Activated CD8-positive, alpha-beta T cell treated with anti-CD3 and anti-CD28 coated beads for 36 hours (primary cell): ENCODE measurements around the gene CRHR2. TPM values are rescaled to one million over a fixed set of nuclear protein-coding genes. Genes with fewer than 3 reads are reported as not detected.

Experiments
- ATAC-seq: fragments of 200-7000 bp; cut with Tn5 transposase; one replicate; pipeline ENCODE4 v1.10.0; 2021; ENCODE audit warnings: mild to moderate bottlenecking, moderate library complexity
- CTCF ChIA-PET: fragments of 350-600 bp; sonication (Branson Sonifier 250); formaldehyde crosslinking; loops from one replicate; lab custom pipeline; 2021; ENCODE audit warnings: antibody characterized with exemption; lab: Charles Lee
- POLR2A ChIA-PET: fragments of 350-600 bp; sonication (Branson Sonifier 250); formaldehyde crosslinking; loops from one replicate; lab custom pipeline; 2021; ENCODE audit warnings: antibody characterized with exemption; lab: Charles Lee
- DNase-seq: peaks from one replicate; pipeline ENCODE4 v3.0.0-alpha.2; 2020
- H3K27ac Mint-ChIP-seq: one replicate; pipeline ENCODE4 v1.8.0; 2021; ENCODE audit warnings: mild to moderate bottlenecking, mixed read lengths
- H3K27me3 Mint-ChIP-seq: one replicate; pipeline ENCODE4 v1.8.0; 2021; ENCODE audit warnings: mixed read lengths
- H3K36me3 Mint-ChIP-seq: one replicate; pipeline ENCODE4 v1.8.0; 2021; ENCODE audit warnings: low read depth, mixed read lengths
- H3K4me1 Mint-ChIP-seq: one replicate; pipeline ENCODE4 v1.8.0; 2021; ENCODE audit warnings: low read depth, mixed read lengths
- H3K4me3 Mint-ChIP-seq: one replicate; pipeline ENCODE4 v1.8.0; 2021; ENCODE audit warnings: mild to moderate bottlenecking, moderate library complexity, mixed read lengths
- H3K9me3 Mint-ChIP-seq: one replicate; pipeline ENCODE4 v1.8.0; 2021; ENCODE audit warnings: mixed read lengths
- CTCF ChIP-seq: fragments of 200-600 bp; IDR thresholded peaks from one replicate; pipeline ENCODE4 v1.8.0; 2022; ENCODE audit warnings: antibody characterized with exemption, mild to moderate bottlenecking
- intact Hi-C: fragments of 100-400 bp; cut with micrococcal nuclease; formaldehyde crosslinking; loops from one replicate; pipeline ENCODE4 v1.10.0; 2022
- total RNA-seq, 2 experiments: library from RNA; stranded (reverse); gene quantifications; one replicate each; pipeline ENCODE4 v1.2.3, GENCODE V29; 2021

The CRHR2 gene
- total RNA-seq, 2 experiments from 2014 or later, result not detected

GRCh38 chr7:30661926-30662325 lies 20.3 kb downstream of the CRHR2 start:
- H3K4me3 Mint-ChIP-seq, result no peak overlapping the region
- H3K4me1 Mint-ChIP-seq, result no peaks in the 10 kb centered on the region
- no peak overlapping the region for H3K27ac Mint-ChIP-seq
- DNase-seq (no peak), ATAC-seq (no peak)
- POLR2A ChIA-PET, result interaction anchor here (1.0 kb wide), 1 partner anchor 55 kb away, joined by 3 read pairs; no protein-coding TSS in a partner anchor
- H3K9me3 Mint-ChIP-seq, result no peaks in the 10 kb centered on the region
- H3K27me3 Mint-ChIP-seq, result no peaks in the 10 kb centered on the region
- TF ChIP-seq CTCF, result no peak
- no peaks in the 10 kb centered on the region for H3K36me3 Mint-ChIP-seq
- CTCF ChIA-PET, result interaction anchor here (1.2 kb wide), 1 partner anchor 20 kb away, joined by 3 read pairs; the partner anchor contains the start of gene CRHR2
- intact Hi-C loops, result no loop called here

- Mint-ChIP-seq H3K36me3 (no peaks in the 10 kb centered on the region), H3K4me1 (no peaks in the 10 kb centered on the region), H3K27me3 (no peaks in the 10 kb centered on the region), H3K9me3 (no peaks in the 10 kb centered on the region), H3K27ac (no peak overlapping the region), H3K4me3 (no peak overlapping the region)
- CTCF ChIA-PET, result interaction anchor here (1.9 kb wide), 1 partner anchor 22 kb away, joined by 6 read pairs; the partner anchor contains the start of gene CRHR2
- POLR2A ChIA-PET, result no interaction called here
- intact Hi-C loops, result no loop called here
- no peak for DNase-seq
- no peak for ATAC-seq
- TF ChIP-seq CTCF, result no peak
These were observed 21.7 kb downstream of the CRHR2 start for GRCh38 chr7:30660331-30661255.

GRCh38 chr7:30659312-30659711 lies 22.9 kb downstream of the CRHR2 start:
- no peaks in the 10 kb centered on the region for H3K27me3 Mint-ChIP-seq
- H3K27ac Mint-ChIP-seq, result no peak overlapping the region
- ATAC-seq (no peak), DNase-seq (no peak)
- no peaks in the 10 kb centered on the region for H3K4me1 Mint-ChIP-seq
- POLR2A ChIA-PET, result no interaction called here
- intact Hi-C loops, result no loop called here
- CTCF ChIA-PET, result interaction anchor here (1.9 to 2.3 kb wide), 2 partner anchors 23 to 81 kb away, joined by 6 to 8 read pairs; partner anchors contain the start of gene CRHR2
- no peaks in the 10 kb centered on the region for H3K9me3 Mint-ChIP-seq
- TF ChIP-seq CTCF, result no peak
- no peaks in the 10 kb centered on the region for H3K36me3 Mint-ChIP-seq
- H3K4me3 Mint-ChIP-seq, result no peak overlapping the region

GRCh38 chr7:30658479-30659074 lies 23.7 kb downstream of the CRHR2 start:
- Mint-ChIP-seq H3K27me3 (no peaks in the 10 kb centered on the region), H3K9me3 (no peaks in the 10 kb centered on the region), H3K4me1 (no peaks in the 10 kb centered on the region), H3K4me3 (no peak overlapping the region), H3K36me3 (no peaks in the 10 kb centered on the region), H3K27ac (no peak overlapping the region)
- no peak for TF ChIP-seq CTCF
- ATAC-seq (no peak), DNase-seq (no peak)
- ChIA-PET CTCF (interaction anchor here (1.9 to 2.3 kb wide), 2 partner anchors 24 to 81 kb away, joined by 6 to 8 read pairs; partner anchors contain the start of gene CRHR2), POLR2A (no interaction called here)
- intact Hi-C loops, result no loop called here

- no peaks in the 10 kb centered on the region for H3K36me3 Mint-ChIP-seq
- DNase-seq, result no peak
- CTCF ChIA-PET, result no interaction called here
- H3K4me1 Mint-ChIP-seq, result no peaks in the 10 kb centered on the region
- no peaks in the 10 kb centered on the region for H3K9me3 Mint-ChIP-seq
- no peak for ATAC-seq
- no peak for TF ChIP-seq CTCF
- intact Hi-C loops, result no loop called here
- no peaks in the 10 kb centered on the region for H3K27me3 Mint-ChIP-seq
- H3K4me3 Mint-ChIP-seq, result no peak overlapping the region
- POLR2A ChIA-PET, result no interaction called here
- H3K27ac Mint-ChIP-seq, result no peak overlapping the region
These were observed 25.1 kb downstream of the CRHR2 start for GRCh38 chr7:30657131-30657530.
